Bronchial epithelial cell (primary cell): ENCODE results near the gene COBL. TPM values are rescaled to one million over a fixed set of nuclear protein-coding genes. Genes with fewer than 3 reads are reported as not detected.

Experiments used
- DNase-seq: peaks from one replicate; pipeline ENCODE4 v3.0.0-alpha.2; 2010; ENCODE audit warnings: low read depth
- FAIRE-seq: peaks from 2 replicates; lab custom pipeline; 2011; peaks lifted over from hg19 to GRCh38; lab: Jason Lieb, UNC
- H3K27me3 ChIP-seq: 2 replicates; pipeline ENCODE4 v1.5.1; 2011; ENCODE audit warnings: low read length; ENCODE audit not compliant: control insufficient read depth, insufficient read depth
- H3K36me3 ChIP-seq: 2 replicates; pipeline ENCODE4 v1.5.1; 2011; ENCODE audit warnings: low read length; ENCODE audit not compliant: control insufficient read depth, insufficient read depth
- H3K4me3 ChIP-seq: 2 replicates; pipeline ENCODE4 v1.5.1; 2011; ENCODE audit warnings: mild to moderate bottlenecking, low read depth, low read length, control low read depth
- total RNA-seq: library from RNA; depleted of rRNA; stranded (reverse); fragments of >200 nt; gene quantifications from 2 replicates; pipeline ENCODE4 v1.2.1, GENCODE V29; 2014
- TF ChIP-seq, protein P1 (sequence below): IDR thresholded peaks from 2 replicates; pipeline ENCODE4 v1.5.1; 2011; ENCODE audit warnings: mild to moderate bottlenecking, moderate library complexity, low read length, control low read depth, inconsistent platforms; ENCODE audit not compliant: insufficient read depth, severe bottlenecking

Gene COBL
- total RNA-seq, 1 donor from 2014 or later = 1.1 TPM

DNA sequence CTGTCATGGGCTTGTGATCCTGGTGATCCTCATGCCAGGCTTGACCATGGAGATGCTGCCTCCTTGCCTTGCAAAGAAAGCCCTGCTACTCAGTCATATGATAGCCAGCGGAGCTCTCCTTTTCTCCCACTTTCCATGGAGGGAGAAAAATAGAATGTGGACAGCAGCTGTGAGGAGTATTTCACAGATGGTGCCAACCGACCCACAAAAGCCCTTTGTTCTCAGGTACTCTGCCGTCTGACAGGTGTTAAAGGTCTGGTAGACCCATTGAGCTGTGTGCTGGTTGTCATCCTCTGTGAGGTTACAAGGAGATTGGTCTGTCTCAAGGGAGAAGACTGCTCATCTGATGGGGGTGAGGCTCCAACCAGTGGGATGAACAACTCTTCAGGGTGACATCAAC lies 29.5 kb upstream of the COBL start:
- DNase-seq (no peak), FAIRE-seq (peak; percentile 52)
- H3K36me3 ChIP-seq = no peaks in the 10 kb centered on the region
- no peak overlapping the region for H3K4me3 ChIP-seq
- no peaks in the 10 kb centered on the region for H3K27me3 ChIP-seq
- TF ChIP-seq, protein P1, sequence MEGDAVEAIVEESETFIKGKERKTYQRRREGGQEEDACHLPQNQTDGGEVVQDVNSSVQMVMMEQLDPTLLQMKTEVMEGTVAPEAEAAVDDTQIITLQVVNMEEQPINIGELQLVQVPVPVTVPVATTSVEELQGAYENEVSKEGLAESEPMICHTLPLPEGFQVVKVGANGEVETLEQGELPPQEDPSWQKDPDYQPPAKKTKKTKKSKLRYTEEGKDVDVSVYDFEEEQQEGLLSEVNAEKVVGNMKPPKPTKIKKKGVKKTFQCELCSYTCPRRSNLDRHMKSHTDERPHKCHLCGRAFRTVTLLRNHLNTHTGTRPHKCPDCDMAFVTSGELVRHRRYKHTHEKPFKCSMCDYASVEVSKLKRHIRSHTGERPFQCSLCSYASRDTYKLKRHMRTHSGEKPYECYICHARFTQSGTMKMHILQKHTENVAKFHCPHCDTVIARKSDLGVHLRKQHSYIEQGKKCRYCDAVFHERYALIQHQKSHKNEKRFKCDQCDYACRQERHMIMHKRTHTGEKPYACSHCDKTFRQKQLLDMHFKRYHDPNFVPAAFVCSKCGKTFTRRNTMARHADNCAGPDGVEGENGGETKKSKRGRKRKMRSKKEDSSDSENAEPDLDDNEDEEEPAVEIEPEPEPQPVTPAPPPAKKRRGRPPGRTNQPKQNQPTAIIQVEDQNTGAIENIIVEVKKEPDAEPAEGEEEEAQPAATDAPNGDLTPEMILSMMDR = no peak

DNA sequence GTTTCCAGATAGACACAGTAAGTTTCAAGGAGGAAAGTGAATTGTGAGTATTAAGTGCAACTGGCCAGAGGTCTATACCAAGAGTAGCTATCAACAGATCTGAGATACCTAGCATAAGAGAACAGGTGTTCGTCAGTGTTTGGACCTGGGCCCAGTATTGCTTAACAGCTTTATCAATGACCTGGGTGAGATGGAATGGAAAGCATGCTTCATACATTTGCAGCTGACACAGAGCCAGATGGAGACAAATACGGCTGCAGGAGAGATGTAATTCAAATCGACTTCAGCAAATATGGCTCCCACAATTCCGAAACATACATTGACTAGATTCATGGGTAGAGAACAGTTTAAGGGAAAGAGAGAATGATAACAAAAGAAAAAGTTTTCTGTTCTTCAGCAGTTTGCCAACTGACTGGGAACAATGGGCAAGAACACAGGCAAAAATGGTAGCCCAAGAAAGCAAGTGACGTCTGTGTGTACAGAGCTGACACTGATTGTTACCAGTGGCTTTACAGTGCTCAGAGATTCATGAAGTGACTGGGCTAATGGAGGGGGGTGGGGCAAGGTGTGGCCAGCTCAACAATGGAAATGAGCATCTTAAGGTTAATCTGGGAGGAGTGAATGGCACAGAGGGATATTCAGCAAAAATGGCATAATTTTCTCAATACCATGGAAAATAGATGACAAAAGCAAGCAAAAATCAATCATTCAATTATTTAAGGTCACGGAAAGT lies 28.0 kb upstream of the COBL start:
- TF ChIP-seq, protein P1 = no peak
- Histone ChIP-seq H3K27me3 (no peaks in the 10 kb centered on the region), H3K36me3 (no peaks in the 10 kb centered on the region), H3K4me3 (no peak overlapping the region)
- DNase-seq (peak; percentile 87), FAIRE-seq (no peak)

DNA sequence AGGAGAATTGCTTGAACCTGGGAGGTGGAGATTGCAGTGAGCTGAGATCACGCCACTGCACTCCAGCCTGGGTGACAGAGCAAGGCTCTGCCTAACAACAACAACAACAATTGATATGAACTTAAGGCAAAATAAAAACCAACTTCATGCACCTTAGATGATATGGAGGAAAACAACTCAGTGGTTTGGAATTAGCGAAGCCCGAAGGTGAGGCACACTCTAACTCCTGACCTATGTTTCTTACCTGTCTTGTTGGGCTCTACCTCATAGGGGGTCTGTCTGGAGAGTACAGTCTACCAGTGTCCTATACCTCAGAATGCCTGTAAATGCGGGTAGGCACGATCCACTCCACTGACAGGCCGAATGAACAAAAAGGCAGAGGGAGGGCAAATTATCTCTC lies 24.3 kb upstream of the COBL start:
- DNase-seq (no peak), FAIRE-seq (no peak)
- no peak overlapping the region for H3K4me3 ChIP-seq
- no peaks in the 10 kb centered on the region for H3K27me3 ChIP-seq
- no peaks in the 10 kb centered on the region for H3K36me3 ChIP-seq
- TF ChIP-seq, protein P1 = no peak

DNA sequence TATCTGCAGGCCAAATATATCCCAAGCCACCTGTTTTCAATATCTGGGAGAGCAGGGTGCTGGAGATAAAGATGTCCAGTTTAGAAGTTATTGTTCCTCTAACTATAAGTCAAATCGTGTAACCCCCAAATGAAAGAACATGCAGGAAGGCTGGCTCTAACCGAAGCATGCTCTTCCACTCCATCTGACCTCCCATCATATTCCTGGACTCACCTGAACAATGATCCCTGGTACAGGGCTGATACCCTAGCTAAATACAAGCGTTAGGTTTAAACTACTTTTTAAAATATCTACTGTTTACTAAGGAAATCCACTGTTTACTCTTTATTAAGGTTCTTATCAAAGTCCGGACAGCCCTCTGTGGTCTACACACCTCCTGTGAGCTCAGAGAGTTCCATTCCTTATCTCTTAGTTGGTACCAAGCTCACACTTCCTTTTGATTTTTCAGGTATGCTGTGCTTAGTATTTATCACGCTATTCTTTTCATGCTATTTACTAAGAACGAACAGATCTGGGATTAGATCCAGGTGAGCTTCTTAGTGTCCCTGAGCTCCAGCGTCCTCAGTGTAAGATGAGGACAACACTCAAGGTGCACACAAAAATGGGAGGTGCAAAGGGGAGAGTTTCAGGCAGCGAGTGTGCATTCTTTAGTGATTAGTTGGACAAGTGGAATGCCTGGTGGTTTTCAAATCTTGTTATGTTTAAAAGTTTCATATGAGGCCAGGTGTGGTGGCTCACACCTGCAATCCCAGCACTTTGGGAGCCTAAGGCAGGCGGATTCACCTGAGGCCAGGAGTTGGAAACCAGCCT lies 23.6 kb upstream of the COBL start:
- H3K27me3 ChIP-seq = no peaks in the 10 kb centered on the region
- DNase-seq = peak; percentile 74
- FAIRE-seq = no peak
- no peak overlapping the region for H3K4me3 ChIP-seq
- TF ChIP-seq, protein P1 = no peak
- H3K36me3 ChIP-seq = no peaks in the 10 kb centered on the region

DNA sequence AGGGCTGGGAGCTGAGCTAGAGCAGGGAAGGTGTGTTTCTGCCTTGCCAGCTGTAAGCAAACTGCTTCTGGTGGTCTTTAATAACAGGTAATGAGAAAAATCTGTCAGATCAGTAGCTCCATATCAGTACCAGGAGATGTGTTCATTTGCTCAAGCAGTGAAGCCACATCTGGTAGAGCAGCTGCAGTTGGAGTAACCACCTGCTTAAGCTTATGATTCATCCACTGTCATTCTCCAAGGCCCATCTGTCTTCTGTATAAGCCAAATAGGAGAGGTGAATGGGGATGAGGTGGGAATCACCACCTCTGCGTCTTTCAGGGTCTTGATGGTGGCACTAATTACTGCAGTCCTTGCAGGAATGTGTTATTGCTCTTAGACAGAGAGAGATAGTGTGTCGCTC lies 18.4 kb upstream of the COBL start:
- FAIRE-seq (peak; percentile 60), DNase-seq (no peak)
- TF ChIP-seq, protein P1 = no peak

More for the DNA sequence above, 18.4 kb upstream of the COBL start:
- Histone ChIP-seq H3K27me3 (no peaks in the 10 kb centered on the region), H3K4me3 (no peak overlapping the region), H3K36me3 (no peaks in the 10 kb centered on the region)
